GM08714 (cell line): ENCODE measurements around the gene NKX6-2.

ENCODE experiments used
- H3K4me3 ChIP-seq: fragments of 200-500 bp; sonication (Bioruptor generic); 2 replicates; pipeline ENCODE4 v1.5.1; 2014; ENCODE audit warnings: mild to moderate bottlenecking, low read length, inconsistent platforms
- ZNF274 ChIP-seq: IDR thresholded peaks from 2 replicates; pipeline ENCODE4 v1.6.1; 2012; ENCODE audit warnings: mild to moderate bottlenecking, low read depth, low read length

NKX6-2 gene

DNA sequence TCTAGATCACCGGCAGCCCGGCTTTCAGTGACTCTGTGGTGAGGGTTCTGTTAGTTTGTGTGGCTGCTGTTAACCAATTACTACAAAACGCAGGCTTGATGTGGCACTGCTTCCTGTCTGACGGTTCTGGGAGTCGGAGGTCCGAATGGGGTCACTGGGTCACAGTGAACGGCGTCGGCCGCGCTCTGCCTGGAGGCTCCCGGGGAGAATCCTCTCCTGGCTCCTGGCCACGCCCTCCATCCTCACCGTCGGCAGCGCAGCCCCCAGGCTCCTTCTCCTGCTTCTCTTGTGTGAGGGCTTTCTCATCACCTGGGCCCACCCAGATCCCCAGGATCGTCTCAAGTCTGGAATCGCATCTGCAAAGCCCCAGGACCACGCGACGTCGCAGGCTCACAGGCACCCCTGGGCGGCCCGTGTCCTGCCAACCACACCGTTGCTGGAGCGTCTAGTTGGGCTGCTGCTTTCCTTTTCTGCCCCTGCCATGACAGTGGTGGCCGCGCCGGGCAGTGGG is 31.8 kb upstream of the NKX6-2 start:
- no peak overlapping the region for H3K4me3 ChIP-seq
- no peak for TF ChIP-seq ZNF274

DNA sequence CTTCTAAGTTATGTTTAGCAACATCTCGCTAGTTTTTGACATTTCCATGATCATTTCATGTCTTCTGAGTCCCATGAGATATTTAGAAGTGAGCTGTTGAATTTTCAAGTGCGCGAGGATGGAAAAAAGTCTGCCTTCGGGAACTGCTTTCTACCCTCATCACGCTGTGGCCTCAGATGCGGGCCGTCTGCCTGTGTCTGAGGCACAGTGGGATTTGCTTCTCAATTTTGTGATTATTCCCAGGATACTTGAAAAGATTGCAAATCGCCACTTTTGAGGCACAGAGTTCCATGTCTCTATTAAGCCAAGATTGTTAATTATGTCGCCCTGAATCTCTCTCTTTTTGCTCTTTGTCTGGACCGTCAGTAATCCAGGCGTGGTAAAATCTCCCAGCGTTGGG is 30.8 kb upstream of the NKX6-2 start:
- no peak overlapping the region for H3K4me3 ChIP-seq
- TF ChIP-seq ZNF274, result no peak

DNA sequence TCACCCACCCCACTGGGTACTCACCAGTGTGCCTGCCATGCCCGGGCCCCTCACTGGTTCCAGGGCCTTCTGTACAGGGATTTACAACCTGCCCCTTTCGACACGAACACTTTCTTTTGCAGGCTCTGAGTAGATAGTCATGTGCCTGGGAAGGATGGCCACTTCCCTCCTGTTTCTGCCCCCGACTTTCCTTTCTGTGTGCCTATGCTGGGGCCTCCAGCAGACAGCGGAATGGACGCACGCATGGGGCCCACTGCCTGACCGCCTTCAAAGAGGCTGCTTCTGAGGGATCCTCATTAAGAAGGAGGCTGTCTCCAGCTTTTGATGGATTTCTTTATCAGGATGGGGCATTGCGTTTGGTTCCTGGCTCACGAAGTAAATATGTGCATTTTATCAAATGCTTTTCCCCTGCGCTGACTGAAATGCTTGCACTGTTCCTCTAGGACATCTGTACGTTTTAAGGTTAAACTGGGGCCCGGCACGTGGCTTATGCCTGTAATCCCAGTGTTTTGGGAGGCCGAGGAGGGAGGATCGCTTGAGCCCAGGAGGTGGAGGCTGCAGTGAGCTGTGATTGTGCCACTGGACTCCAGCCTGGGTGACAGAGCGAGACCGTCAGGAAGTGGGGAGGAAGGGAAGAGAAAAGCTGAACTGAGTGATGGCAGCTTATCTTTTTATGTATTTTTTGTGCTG is 29.4 kb upstream of the NKX6-2 start:
- TF ChIP-seq ZNF274, result no peak
- no peak overlapping the region for H3K4me3 ChIP-seq

DNA sequence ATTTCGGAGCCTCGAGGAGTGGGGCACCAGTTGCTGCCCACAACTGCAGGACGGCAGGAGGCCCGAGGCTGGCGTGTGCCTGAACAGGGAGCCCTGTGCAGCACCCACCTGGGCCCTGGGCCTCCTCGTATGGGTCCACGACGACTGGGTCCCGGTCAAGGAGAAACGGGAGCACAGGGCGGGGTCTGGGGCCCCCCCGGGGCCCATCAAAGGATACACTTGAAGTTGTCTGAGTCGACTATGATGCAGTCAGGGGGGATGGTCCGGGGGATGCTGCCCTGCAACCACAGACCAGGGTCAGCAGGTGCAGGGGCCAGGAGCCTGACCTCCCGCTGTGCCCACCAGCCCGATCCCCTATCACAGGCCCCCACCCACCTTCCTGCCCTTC is 28.5 kb upstream of the NKX6-2 start:
- TF ChIP-seq ZNF274, result no peak
- H3K4me3 ChIP-seq, result no peak overlapping the region

DNA sequence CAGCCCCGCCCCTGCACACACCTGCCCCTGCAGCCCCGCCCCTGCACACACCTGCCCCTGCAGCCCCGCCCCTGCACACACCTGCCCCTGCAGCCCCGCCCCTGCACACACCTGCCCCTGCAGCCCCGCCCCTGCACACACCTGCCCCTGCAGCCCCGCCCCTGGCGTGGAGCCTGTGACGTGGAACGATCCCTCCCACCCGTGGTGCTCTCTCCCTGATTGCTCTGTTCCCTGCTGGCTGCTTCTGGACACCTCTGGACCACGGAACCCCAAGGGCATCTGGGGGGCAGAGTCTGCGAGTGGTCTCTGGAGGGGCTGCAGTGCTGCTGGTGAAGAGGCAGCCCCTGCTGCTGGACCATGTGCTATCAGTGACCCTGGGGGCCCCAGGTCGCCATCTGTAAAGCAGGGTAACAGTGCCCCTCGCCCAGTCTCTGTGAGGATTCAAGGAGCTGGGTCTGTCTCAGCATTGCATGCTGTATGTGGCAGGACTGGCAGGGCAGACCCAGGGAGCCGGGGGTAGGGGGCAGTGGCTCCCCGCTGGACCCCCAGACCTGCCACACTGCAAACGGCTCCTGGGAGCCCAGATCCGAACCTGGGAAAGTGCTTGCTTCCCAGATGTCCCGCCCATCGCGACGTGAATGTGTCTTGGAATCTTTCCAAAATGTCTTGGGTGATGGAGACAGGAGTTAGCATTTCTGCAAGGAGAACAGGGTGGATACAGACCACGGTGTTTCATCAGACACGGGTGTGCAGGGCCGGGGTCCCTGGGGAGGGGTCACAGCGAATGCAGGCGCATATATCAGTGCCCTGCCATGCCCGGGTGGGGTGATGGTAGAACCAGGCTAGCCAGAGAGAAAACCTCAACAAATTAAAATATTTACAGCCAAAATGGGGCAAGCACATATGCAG is 27.9 kb upstream of the NKX6-2 start:
- no peak overlapping the region for H3K4me3 ChIP-seq
- no peak for TF ChIP-seq ZNF274

DNA sequence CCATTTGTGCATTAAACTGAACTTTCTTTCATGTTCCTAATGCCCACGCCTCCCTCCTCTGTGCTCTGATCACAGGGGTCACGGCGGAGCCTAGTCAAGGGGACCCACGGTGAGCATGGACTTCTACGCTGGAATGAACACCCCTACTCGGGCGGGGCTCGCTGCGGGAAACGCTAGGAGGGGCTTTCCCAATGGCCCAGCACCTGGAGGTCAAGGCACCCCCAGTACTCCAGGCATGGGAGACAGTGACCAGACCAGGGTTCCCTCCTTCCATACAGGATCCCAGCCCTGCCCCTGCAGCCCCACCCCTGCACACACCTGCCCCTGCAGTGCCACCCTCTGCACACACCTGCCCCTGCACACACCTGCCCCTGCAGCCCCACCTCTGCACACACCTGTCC is 27.1 kb upstream of the NKX6-2 start:
- no peak overlapping the region for H3K4me3 ChIP-seq
- TF ChIP-seq ZNF274, result no peak

DNA sequence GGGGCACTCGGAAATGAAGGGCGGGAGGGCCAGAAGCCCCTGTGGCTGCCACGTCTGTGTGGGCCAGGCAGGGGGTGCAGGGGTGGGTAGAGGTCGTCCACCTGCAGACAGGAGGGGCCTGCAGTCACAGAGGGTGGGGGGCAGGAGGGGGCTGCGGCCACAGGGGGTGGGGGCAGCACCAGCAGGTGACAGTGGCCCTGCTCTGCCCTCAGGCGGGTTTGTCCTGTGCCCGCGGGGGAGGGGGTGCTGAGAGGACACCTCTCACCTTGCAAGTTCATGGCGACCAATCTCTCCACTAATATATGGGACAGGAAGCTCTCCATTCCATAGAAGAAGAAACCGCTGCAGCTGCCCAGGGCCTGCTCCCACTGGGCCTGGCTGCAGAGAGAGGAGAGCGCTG is 26.6 kb upstream of the NKX6-2 start:
- no peak for TF ChIP-seq ZNF274
- no peak overlapping the region for H3K4me3 ChIP-seq

DNA sequence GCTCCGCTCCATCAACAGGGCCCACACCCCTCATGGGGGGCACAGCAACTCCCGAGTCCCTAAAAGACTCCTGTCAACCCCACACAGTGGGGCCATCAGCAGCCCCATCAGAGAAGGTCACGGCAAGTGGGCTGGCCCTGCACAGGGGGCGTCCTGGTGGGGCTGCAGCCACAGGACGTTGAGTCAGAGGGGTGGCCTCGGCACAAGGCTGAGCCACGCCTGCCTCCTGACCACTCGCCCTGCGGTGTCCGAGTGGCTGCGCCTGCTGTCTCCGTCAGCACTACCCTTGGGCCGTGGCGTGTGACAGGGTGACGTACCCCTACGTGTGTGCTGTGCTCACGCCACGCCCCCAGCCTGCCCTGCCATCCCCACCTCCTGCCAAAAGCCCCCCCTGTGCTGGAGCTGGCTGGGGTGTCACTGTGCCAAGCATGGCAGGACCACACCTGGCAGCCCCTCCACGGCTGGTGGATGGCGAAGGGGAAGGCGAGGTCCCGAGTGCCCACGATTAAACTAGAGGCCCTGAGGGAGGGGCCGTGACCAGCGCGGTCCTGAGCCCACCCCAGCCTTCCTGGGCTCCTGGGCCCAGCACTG is 26.0 kb upstream of the NKX6-2 start:
- no peak for TF ChIP-seq ZNF274
- no peak overlapping the region for H3K4me3 ChIP-seq

DNA sequence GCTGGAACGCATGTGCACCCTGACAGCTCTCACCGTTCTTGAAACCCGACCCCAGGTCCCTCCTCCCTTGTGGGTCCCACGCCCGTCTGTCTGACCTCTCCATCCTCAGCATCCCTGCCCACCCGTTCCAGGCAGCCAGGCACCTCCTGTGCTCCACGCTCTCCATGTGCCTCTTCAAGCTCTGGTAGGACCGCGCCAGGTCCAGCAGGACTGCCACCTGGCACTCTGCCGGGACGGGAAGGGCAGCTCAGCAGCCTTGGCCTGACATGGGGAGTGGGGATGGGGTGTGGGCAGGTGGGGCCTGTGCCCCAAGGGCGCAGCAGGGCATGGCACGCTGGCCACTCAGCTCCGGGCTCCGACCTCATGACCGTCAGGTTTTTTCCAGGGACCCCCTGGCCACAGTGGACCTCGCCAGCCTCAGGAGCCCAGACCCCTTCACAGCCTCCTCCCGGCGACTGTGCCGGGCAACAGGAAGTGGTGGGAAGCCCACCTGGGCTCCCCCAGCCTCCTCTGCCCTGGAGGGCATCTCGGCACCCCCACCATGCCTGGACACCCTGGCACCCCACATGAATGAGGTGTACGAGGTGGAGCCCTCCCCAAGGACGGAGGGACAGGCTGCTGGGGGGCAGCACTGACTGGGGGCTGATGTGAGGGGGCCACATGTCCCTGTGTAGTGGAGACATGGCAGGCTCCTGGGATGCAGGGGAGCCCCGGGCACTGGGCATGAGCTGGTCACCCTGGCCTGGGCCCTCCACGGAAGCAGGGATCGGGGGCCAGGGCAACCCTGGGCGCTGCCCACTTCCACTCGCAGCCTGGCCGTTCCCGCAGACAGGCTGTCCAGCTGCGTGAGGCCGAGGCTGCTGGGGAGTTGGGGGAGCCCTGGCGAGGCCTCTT is 25.1 kb upstream of the NKX6-2 start:
- no peak for TF ChIP-seq ZNF274
- H3K4me3 ChIP-seq, result no peak overlapping the region

DNA sequence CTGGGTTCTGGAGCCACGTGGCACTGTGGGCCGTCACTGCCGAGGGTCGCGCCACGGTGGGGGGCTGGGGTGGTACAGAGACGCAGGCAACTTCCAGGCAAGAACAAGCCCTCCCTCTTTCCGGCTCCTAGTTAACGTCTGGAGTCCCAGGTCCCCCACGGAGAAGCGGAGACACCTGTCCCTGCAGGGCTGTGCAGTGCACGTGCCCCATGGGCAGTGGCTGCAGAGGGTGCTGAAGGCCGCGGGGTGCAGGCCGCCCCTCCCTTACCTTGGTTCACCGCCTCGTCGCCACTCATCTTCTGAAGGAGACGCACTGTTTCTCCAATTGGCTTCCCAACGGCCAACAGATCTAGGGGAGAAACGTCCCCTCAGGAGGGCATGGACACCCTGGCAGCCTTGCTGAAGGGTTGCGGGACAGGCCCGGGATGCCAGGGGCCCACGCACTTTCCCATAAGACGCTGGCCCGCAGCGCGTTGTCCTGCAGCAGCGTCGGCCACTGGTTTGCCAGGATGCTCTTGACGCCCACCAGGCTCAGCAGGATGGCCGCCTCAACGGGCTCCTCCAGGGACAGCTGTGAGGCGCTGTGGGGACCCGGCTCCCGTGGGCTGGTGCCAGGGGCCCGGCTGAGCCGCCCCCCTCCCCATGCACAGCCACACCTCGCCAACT is 24.3 kb upstream of the NKX6-2 start:
- H3K4me3 ChIP-seq, result no peak overlapping the region
- TF ChIP-seq ZNF274, result no peak

DNA sequence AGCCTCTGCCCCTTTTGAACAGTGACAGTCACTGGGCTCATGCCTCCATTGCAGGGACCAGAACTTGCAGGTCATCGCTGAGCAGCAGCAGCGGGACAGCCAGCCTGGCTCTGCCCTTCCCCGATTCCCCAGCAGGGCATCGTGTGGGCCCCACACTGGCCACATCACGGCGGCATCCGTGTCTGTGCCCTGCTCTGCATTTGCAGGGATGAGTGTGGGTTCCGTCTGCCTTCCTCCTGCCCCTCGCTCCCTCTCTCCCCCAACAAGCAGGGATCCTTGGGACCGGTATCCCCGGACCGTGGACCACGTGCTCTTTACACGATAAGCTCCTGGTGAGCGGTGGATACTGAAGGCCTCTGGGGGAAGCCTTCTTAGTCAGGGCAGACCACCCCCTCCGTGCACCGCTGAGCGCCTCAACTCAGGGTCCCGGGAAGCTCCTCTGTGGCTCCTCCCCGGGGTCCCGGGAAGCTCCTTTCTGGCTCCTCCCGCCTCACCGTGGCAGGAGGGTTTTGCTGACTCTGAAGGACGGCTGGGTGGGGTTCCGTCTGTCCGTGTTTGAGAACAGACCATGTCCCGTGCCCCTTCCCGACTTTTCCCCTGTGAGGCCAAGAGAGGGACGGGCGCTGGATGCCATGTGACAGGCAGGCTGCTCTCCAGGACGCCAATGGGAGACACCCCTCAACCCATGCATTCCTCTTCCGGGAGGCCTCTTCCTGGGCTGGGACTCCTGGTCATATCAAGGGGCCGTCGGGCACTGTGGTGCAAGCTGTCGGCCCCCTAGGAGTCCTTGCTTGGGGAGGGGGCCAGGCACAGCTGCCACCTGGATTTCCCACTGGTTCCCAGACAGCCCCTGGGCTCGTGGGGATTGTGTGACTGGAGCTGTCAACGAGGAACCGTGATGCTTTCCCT is 23.5 kb upstream of the NKX6-2 start:
- H3K4me3 ChIP-seq, result no peak overlapping the region
- no peak for TF ChIP-seq ZNF274

DNA sequence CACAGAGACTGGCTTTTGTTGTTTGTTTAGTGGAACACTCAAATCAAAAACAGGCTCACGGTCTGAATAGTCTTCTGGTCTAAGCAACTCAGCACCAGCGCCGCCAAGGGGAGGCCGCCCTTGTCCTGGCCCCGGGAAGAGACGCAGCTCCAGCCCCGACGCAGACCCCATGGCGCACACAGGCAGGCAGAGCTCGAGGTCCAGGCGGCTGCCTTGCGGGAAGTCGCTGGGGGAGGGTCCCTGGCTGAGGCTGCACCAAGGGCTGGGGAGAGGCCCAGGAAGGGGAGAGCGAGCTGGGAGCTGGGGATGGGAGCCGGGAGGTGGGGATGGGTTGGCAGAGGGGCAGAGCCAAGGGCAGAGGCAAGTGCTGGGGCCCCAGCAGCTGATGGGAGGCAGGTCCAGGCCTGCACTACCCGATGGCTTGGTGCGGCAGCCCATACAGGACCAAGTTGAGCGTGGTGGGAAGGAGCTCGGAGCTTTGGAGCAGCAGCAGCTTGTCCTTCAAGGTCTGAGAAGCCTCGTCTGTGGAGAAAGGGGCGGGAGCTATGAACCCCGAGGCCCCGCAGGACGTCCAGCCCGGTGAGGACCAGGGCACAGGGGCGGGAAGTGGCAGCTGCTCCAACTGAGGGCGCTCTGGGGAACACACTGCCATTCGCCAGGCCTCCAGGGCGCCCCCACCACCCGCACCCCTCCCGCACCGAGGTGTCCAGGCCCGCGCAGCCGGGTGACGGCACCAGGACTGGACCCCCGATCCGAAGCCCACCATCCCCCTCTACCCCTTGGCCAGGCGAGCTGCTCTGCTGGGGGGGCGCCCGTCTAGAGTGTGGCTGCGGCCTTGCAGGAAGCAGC is 22.7 kb upstream of the NKX6-2 start:
- TF ChIP-seq ZNF274, result no peak
- H3K4me3 ChIP-seq, result no peak overlapping the region
